IPS DF 19.7 (cell line): Measurements from ENCODE around the gene LRRC71.
"Not testable (repeated sequence)": the region's sequence is repeated elsewhere in the genome, so short reads cannot be mapped to it uniquely, and the experiment has no call there.

ENCODE experiments used
- DNase-seq: peaks from one replicate; pipeline ENCODE4 v3.0.0-alpha.2; 2013; ENCODE audit warnings: low read depth, low spot score

LRRC71 gene

DNA sequence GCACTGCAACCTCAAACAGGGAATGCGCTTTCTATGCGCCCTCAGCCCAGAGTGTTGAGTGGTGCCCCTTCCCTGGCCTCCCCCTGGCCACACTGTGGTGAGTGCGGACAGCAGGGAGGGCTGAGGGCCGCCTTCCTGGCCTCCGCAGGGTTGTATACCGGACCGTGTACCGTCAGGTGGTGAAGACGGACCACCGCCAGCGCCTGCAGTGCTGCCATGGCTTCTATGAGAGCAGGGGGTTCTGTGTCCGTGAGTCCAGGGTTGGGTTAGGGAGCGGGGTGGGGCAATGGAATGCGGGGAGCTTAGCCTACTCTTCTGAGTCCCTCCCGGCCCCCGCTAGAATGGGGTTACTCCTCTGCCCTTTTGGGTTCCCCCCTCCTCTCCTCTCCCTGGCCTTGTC, 15.3 kb upstream of the LRRC71 start:
- DNase-seq, result no peak

GRCh38 chr1:156905651-156906050, 14.8 kb upstream of the LRRC71 start:
- no peak for DNase-seq

GRCh38 chr1:156906206-156906906, 14.1 kb upstream of the LRRC71 start:
- no peak for DNase-seq

- no peak for DNase-seq
Measured at GRCh38 chr1:156908541-156908940, 11.9 kb upstream of the LRRC71 start.

DNA sequence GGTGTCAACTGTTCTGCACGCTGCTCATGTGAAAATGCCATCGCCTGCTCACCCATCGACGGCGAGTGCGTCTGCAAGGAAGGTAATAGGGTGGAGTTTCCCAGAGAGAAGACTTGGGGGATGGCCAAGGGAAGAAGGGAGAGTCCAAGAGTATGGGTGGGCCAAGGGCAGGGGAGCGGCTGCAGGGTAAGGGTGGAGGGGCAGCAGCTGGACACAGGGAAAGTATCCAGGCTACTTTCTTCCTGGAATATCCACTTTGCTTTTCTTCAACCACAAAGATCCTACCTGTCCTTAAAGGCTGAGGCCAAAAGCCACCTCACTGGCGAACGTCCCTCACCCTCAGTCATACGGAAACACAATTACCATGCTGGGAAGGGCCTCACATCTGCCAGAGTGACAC, 11.5 kb upstream of the LRRC71 start:
- DNase-seq, result no peak

DNA sequence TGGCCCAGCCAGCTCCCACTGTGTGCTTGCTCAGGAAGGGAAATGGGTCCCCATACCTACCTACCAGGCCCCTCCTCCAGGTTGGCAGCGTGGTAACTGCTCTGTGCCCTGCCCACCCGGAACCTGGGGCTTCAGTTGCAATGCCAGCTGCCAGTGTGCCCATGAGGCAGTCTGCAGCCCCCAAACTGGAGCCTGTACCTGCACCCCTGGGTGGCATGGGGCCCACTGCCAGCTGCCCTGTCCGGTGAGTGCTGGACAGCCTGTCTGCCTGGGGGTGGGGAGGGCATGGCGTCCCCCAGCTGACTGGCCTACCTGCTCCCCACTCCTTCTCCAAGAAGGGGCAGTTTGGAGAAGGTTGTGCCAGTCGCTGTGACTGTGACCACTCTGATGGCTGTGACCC, 10.8 kb upstream of the LRRC71 start:
- no peak for DNase-seq

GRCh38 chr1:156910309-156910782, 10.1 kb upstream of the LRRC71 start:
- DNase-seq, result no peak

- no peak for DNase-seq
Measured at GRCh38 chr1:156911577-156912298, 8.7 kb upstream of the LRRC71 start.

GRCh38 chr1:156912310-156912709, 8.1 kb upstream of the LRRC71 start:
- no peak for DNase-seq

DNA sequence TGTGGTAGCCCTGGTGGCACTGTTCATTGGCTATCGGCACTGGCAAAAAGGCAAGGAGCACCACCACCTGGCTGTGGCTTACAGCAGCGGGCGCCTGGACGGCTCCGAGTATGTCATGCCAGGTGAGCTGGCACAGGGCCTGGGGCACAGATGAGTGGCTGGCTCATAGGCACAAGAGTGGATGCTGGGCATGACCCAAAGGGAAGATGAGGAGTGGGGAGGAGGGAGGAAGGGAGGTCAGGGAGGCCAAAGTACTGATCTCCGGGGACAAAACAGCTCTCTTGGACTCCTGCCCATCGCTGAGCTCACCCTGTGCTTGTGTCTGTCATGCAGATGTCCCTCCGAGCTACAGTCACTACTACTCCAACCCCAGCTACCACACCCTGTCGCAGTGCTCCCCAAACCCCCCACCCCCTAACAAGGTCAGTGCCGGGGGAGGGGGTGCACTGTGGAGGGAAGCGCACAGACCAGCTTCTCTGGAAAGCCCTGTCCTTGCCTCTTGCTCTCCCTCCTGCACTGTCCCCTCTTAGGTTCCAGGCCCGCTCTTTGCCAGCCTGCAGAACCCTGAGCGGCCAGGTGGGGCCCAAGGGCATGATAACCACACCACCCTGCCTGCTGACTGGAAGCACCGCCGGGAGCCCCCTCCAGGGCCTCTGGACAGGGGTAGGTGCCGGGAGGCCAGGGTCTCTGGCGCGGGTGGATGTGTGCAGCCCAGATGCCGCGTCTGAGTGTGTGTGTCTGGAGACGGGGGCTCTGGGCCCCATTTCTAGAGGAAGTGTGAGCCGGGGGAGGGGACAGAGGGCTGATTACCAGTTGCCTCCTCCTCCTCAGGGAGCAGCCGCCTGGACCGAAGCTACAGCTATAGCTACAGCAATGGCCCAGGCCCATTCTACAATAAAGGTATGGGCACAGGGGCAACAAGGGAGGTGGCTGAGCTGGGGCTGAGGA, 7.3 kb upstream of the LRRC71 start:
- DNase-seq, result no peak

- no peak for DNase-seq
Measured at GRCh38 chr1:156913809-156914387, 6.5 kb upstream of the LRRC71 start.

GRCh38 chr1:156914440-156914856, 6.0 kb upstream of the LRRC71 start:
- no peak for DNase-seq

- DNase-seq, result no peak
Measured at GRCh38 chr1:156921053-156921529, 659 bp downstream of the LRRC71 start.

DNA sequence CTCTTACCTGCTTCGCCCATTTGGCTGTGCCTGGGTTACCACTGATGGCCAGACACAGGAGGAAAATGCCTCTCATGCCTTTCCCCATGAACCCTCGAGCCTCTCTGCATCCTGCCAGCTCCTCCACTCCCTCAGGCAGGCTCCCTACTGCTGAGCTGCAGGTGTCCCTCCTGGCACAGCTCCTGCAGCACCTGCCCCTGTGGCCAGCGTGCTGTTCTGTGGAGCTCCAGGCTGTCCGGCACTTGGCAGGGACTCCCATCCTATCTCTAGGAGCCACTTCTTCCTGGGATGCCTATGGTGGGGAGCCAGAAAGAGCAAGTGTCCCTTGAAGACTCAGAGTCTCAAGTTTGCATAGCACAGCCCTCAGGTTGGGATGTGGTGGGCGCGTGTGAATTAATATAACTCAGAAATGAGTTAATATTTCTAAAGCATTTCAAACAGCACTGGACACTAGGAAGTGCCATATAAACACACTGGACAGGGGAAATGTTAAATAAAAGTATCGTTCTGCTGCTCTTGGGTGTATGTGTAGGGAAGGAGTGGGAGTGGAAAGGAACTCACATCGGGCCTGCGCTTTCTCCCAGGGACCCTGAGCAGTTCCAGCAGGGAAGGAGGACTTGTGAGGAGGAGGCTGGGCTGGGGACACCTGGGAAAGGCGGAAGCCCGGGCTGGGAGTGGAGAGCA, 2.7 kb downstream of the LRRC71 start:
- DNase-seq, result no peak

- DNase-seq, result no peak
Measured at GRCh38 chr1:156923670-156924477, 3.4 kb downstream of the LRRC71 start.

DNA sequence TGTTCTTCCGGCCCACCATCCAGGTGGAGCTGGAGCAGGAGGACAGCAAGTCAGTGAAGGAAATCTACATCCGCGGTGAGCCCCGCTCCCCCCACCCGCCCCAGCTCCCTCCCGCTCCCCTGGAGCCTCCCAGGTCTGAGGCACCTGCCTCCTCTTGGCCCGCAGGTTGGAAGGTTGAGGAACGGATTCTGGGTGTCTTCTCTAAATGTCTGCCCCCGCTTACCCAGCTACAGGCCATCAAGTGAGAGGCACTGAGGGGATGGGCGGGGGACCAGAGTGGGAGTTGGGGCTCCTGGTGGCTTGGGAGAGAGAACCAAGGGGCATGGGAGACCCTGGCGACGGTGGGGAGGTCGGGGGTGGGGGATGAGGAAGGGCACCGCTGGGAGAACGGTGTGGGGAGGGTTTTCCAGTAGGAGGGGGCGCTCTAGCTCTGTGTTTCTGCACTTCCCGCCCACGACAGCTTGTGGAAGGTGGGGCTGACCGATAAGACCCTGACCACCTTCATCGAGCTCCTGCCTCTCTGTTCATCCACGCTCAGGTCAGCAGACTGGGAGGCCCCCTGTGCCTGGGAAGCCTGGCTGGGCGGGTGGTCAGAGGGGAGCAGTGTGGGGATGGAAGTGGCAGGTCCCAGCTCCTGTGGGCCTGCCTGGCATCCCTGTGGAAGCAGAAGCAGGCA, 4.2 kb downstream of the LRRC71 start:
- DNase-seq, result no peak

DNA sequence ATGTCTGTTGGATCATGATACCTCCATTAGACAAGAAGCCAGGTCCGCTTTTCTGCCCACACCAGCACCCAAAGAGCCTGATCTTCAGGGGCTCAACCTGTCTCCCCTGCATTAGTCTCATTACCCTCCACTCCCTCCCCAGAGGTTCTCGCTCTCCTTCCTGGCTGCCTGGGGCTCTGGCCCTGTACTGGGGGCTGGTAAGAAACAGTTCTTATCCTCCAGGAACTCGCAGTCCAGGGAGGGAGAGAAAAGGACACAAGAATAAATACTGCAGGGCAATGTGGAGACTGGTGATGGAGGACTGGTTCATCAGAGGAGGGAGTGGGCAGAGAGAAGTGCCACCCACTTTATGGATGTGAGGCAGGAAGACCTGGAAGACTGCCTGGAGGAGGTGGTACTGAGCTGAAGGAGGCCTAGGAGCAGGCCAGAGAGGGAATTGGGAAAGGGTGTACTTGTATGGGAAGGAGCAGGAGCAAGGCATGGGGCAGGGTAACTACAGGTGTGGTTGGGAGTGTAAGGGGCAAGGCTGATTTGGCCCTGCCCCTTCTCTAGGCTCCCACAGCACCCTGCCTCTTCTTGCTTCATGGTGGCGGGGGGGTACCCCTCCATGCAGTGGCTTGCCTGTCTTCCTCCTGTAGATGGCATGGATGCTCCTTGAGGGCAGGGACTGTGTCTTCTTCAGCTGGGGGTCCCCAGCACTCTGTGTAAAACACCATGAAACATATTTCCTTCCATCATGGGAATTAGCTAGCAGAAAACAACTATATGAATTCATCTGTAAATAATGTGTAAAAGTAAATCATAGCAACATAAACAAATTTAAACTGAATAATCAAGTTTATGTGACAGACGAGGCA, 5.0 kb downstream of the LRRC71 start:
- DNase-seq, result no peak

DNA sequence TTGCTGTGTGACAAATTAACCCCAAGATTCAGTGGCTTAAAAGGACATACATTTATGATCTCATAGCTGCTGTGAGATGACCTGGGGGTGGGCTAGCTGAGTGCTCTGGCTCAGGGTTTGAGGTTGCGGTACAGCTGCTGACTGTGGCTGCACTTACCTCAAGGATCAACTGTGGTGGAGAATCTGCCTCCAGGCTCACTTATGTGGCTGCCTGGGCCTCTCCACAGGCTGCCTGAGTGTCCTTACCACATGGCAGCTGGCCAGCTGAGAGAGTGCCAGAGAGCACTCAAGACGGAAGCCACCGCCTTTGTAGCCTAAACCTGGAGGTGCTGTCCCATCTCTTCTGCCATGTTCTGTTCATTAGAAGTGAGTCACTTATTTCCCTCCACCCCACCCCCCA, 5.7 kb downstream of the LRRC71 start:
- no peak for DNase-seq

DNA sequence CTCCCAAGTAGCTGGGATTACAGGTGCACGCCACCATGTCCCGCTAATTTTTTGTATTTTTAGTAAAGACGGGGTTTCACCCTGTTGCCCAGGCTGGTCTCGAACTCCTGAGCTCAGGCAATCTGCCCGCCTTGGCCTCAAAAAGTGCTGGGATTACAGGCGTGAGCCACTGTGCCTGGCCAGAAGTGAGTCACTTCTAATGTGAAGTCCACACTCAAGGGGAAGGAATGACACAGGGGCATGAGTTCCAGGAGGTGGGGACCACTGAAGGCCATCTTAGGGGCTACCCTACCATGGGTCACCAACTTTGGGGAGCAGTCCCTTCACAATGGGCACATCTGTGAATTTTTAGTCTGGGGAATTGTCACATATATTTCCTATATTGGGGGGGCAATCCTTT, 6.3 kb downstream of the LRRC71 start:
- not testable (repeated sequence) for DNase-seq
